Effector memory CD4-positive, alpha-beta T cell (primary cell): ENCODE results near the gene RPS6KC1.

Source experiments
- DNase-seq, 3 donors: peaks; one replicate each; pipeline ENCODE4 v3.0.0-alpha.2; 2020
- H3K27ac ChIP-seq: 2 replicates; pipeline ENCODE4 v1.7.0; 2013; ENCODE audit warnings: mild to moderate bottlenecking, low read length, moderate library complexity; ENCODE audit not compliant: insufficient read depth, poor library complexity, severe bottlenecking
- H3K27me3 ChIP-seq: replicated peaks from 2 replicates; pipeline ENCODE4 v1.7.0; 2013; ENCODE audit warnings: mild to moderate bottlenecking, low read length; ENCODE audit not compliant: insufficient read depth, control insufficient read depth, poor library complexity, severe bottlenecking
- H3K36me3 ChIP-seq: 2 replicates; pipeline ENCODE4 v1.7.0; 2013; ENCODE audit warnings: mild to moderate bottlenecking, low read length, moderate library complexity; ENCODE audit not compliant: control insufficient read depth, insufficient read depth
- H3K4me1 ChIP-seq: 2 replicates; pipeline ENCODE4 v1.7.0; 2013; ENCODE audit warnings: low read length, mild to moderate bottlenecking; ENCODE audit not compliant: control insufficient read depth, insufficient read depth, poor library complexity, severe bottlenecking
- H3K4me3 ChIP-seq: 2 replicates; pipeline ENCODE4 v1.7.0; 2013; ENCODE audit warnings: low read length, low read depth, mild to moderate bottlenecking; ENCODE audit not compliant: insufficient read depth, poor library complexity, severe bottlenecking
- H3K9me3 ChIP-seq: 2 replicates; pipeline ENCODE4 v1.7.0; 2013; ENCODE audit warnings: mild to moderate bottlenecking, low read length, moderate library complexity; ENCODE audit not compliant: control insufficient read depth

RPS6KC1 gene

DNA sequence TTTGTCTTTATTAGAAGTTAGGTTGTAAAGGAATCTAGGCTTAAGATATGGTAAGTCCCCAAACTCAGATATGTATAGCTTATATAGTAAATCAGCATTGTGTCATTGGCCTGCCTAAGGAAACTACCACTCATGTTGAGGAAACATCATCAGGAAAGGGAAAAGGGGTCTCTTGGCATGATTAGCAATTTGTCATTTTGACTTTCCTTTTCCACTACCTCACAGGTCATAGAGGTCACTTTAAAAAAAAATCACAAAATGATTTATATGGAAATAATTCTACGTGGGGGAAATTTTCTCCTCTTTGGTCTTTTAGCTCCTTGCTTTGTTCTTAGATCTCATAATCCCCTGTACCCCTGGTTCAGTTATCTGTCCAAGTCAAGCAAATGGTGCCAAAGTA, 213.5 kb downstream of the RPS6KC1 start:
- H3K27me3 ChIP-seq: no peaks in the 10 kb centered on the region

GRCh38 chr1:213266983-213267772, 216.1 kb downstream of the RPS6KC1 start:
- H3K27ac ChIP-seq: no peak overlapping the region
- no peaks in the 10 kb centered on the region for H3K27me3 ChIP-seq
- H3K4me1 ChIP-seq: no peaks in the 10 kb centered on the region
- H3K9me3 ChIP-seq: no peaks in the 10 kb centered on the region
- H3K36me3 ChIP-seq: peaks cover 7% of the 10 kb centered on the region
- no peak for DNase-seq
- H3K4me3 ChIP-seq: no peak overlapping the region

More for the DNA sequence above, 213.5 kb downstream of the RPS6KC1 start:
- Histone ChIP-seq H3K4me1 (no peaks in the 10 kb centered on the region), H3K36me3 (peaks cover 7% of the 10 kb centered on the region), H3K9me3 (no peaks in the 10 kb centered on the region), H3K4me3 (no peak overlapping the region), H3K27ac (no peak overlapping the region)
- no peak for DNase-seq

DNA sequence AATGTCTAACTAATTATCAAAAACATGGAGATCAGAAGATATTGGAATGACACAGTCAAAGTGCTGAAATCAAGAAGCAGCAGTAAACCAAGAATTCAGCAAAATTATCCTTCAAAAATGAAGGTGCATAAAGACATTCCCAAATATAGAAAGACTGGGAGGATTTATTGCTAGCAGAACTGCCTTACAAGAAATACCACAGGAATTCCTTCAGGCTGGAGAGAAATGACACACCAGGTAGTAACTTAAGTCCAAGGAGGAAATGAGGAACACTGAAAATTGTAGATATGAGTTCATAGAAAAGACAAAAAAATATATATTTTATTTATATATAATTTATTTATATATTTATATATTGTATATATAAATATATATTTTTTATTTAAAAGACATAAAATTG, 217.2 kb downstream of the RPS6KC1 start:
- H3K27ac ChIP-seq: no peak overlapping the region
- no peak for DNase-seq
- peaks cover 7% of the 10 kb centered on the region for H3K36me3 ChIP-seq
- H3K4me1 ChIP-seq: no peaks in the 10 kb centered on the region
- no peaks in the 10 kb centered on the region for H3K27me3 ChIP-seq
- no peak overlapping the region for H3K4me3 ChIP-seq
- no peaks in the 10 kb centered on the region for H3K9me3 ChIP-seq

- Histone ChIP-seq H3K4me1 (no peaks in the 10 kb centered on the region), H3K36me3 (peaks cover 7% of the 10 kb centered on the region), H3K4me3 (no peak overlapping the region), H3K27ac (no peak overlapping the region), H3K27me3 (no peaks in the 10 kb centered on the region), H3K9me3 (no peaks in the 10 kb centered on the region)
- no peak for DNase-seq
Observed at GRCh38 chr1:213269829-213270228, 218.8 kb downstream of the RPS6KC1 start.

GRCh38 chr1:213273546-213273945, 222.5 kb downstream of the RPS6KC1 start:
- H3K4me3 ChIP-seq: no peak overlapping the region
- H3K27ac ChIP-seq: no peak overlapping the region
- no peak for DNase-seq
- H3K27me3 ChIP-seq: no peaks in the 10 kb centered on the region
- H3K36me3 ChIP-seq: no peaks in the 10 kb centered on the region
- H3K9me3 ChIP-seq: no peaks in the 10 kb centered on the region
- no peaks in the 10 kb centered on the region for H3K4me1 ChIP-seq

GRCh38 chr1:213274140-213274539, 223.1 kb downstream of the RPS6KC1 start:
- H3K9me3 ChIP-seq: no peaks in the 10 kb centered on the region
- no peaks in the 10 kb centered on the region for H3K27me3 ChIP-seq
- no peak for DNase-seq
- H3K27ac ChIP-seq: no peak overlapping the region
- H3K4me3 ChIP-seq: no peak overlapping the region
- no peaks in the 10 kb centered on the region for H3K36me3 ChIP-seq
- H3K4me1 ChIP-seq: no peaks in the 10 kb centered on the region

DNA sequence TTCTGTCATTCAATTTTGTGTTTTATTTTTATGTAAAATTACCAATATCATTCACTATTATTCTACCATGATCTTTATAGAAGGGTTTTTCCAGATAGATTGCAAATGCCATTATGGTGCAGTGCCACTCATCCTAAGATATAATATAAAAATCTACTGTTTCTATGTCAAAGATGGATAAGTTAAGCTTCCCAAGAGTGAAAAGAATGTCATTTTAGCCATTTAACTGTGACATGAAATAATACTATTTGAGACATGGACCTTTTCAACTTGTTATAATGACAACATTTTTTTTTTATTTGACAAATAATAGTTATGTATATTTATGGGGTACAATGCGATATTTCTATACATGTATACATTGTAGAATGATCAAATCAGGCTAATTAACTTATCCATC, 224.3 kb downstream of the RPS6KC1 start:
- H3K4me3 ChIP-seq: no peak overlapping the region
- no peaks in the 10 kb centered on the region for H3K27me3 ChIP-seq
- H3K4me1 ChIP-seq: no peaks in the 10 kb centered on the region
- no peaks in the 10 kb centered on the region for H3K9me3 ChIP-seq
- no peaks in the 10 kb centered on the region for H3K36me3 ChIP-seq
- no peak for DNase-seq
- no peak overlapping the region for H3K27ac ChIP-seq

- Histone ChIP-seq H3K27me3 (no peaks in the 10 kb centered on the region), H3K4me1 (no peaks in the 10 kb centered on the region), H3K36me3 (no peaks in the 10 kb centered on the region), H3K27ac (no peak overlapping the region), H3K4me3 (no peak overlapping the region), H3K9me3 (no peaks in the 10 kb centered on the region)
- no peak for DNase-seq
Observed at GRCh38 chr1:213276236-213276635, 225.2 kb downstream of the RPS6KC1 start.

DNA sequence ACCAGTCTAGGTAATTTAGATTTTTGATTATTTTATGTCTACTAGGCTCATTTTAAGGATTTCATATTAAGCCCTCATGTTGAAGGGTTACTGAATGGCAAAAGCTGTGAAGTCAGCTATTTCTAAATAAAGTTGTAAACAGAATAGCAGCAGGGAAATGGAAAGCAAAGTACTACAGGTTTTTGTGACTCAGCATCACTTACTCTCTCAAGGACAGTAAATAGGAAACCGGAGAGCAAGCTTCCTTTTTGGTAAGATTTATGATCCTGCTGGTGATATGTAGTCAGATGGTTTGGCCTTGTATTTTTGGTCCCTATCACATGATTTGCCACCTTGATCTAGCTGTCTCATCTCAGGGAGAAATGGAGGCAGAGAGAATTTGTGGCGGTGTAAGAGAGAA, 226.0 kb downstream of the RPS6KC1 start:
- Histone ChIP-seq H3K27ac (no peak overlapping the region), H3K4me3 (no peak overlapping the region), H3K27me3 (no peaks in the 10 kb centered on the region), H3K4me1 (no peaks in the 10 kb centered on the region), H3K9me3 (no peaks in the 10 kb centered on the region), H3K36me3 (no peaks in the 10 kb centered on the region)
- DNase-seq: no peak

GRCh38 chr1:213279410-213279809, 228.4 kb downstream of the RPS6KC1 start:
- no peaks in the 10 kb centered on the region for H3K36me3 ChIP-seq
- H3K9me3 ChIP-seq: no peaks in the 10 kb centered on the region
- no peaks in the 10 kb centered on the region for H3K4me1 ChIP-seq
- no peaks in the 10 kb centered on the region for H3K27me3 ChIP-seq
- H3K27ac ChIP-seq: no peak overlapping the region
- DNase-seq: no peak
- no peak overlapping the region for H3K4me3 ChIP-seq
